K562 (cell line): ENCODE measurements around the gene TSPAN32. TPM values are rescaled to one million over a fixed set of nuclear protein-coding genes. Genes with fewer than 3 reads are reported as not detected.

Experiments
- ARID3B ChIP-seq: fragments of 250-450 bp; sonication (Bioruptor Pico); IDR thresholded peaks from 2 replicates; pipeline ENCODE4 v1.4.0; 2020; ENCODE audit warnings: borderline replicate concordance
- ASH1L ChIP-seq: fragments of 450-650 bp; IDR thresholded peaks from 2 replicates; pipeline ENCODE4 v1.6.1; 2018; ENCODE audit warnings: borderline replicate concordance, mild to moderate bottlenecking, low read depth; ENCODE audit not compliant: partially characterized antibody
- ATF7 ChIP-seq: fragments of 450-650 bp; IDR thresholded peaks from 2 replicates; pipeline ENCODE4 v1.7.1; 2014; ENCODE audit warnings: mild to moderate bottlenecking, moderate library complexity
- BCLAF1 ChIP-seq, 2 experiments: fragments of 450-650 bp in 1 of 2; IDR thresholded peaks; 2 replicates each; pipeline ENCODE4 v1.6.1; 2011 to 2017; ENCODE audit warnings: low read depth in 2 of 2, antibody characterized with exemption in 1 of 2, borderline replicate concordance in 1 of 2, low read length in 1 of 2, mild to moderate bottlenecking in 1 of 2, mixed read lengths in 1 of 2; ENCODE audit not compliant: control insufficient read depth in 1 of 2
- CBFA2T3 ChIP-seq: fragments of 450-650 bp; IDR thresholded peaks from 2 replicates; pipeline ENCODE4 v1.6.1; 2017
- CC2D1A ChIP-seq: fragments of 450-650 bp; IDR thresholded peaks from 2 replicates; pipeline ENCODE4 v1.6.1; 2017; ENCODE audit warnings: mild to moderate bottlenecking
- CREB5 ChIP-seq: fragments of 250-450 bp; sonication (Bioruptor Pico); IDR thresholded peaks from 2 replicates; pipeline ENCODE4 v1.5.0; 2020; ENCODE audit warnings: mild to moderate bottlenecking
- GATA2 ChIP-seq: sonication (generic); formaldehyde crosslinking; IDR thresholded peaks from 2 replicates; pipeline ENCODE4 v1.4.0; 2020; ENCODE audit warnings: mild to moderate bottlenecking, missing genetic modification reagents
- HEY1 ChIP-seq: fragments of 250-450 bp; sonication (Bioruptor Pico); IDR thresholded peaks from 2 replicates; pipeline ENCODE4 v1.5.0; 2020; ENCODE audit warnings: mild to moderate bottlenecking, moderate library complexity, borderline replicate concordance
- MAZ ChIP-seq, 2 experiments: fragments of 450-650 bp in 1 of 2; sonication (generic) in 1 of 2; formaldehyde crosslinking; IDR thresholded peaks in 1 of 2; conservative IDR thresholded peaks in 1 of 2; 2 replicates each; pipeline versions ENCODE4 v1.4.0 to v1.5.0; 2020; ENCODE audit warnings: mild to moderate bottlenecking in 1 of 2, missing genetic modification reagents in 1 of 2
- RNF219 ChIP-seq: fragments of 250-450 bp; sonication (Bioruptor Pico); IDR thresholded peaks from 2 replicates; pipeline ENCODE4 v1.5.0; 2022; ENCODE audit warnings: mild to moderate bottlenecking
- SMAD3 ChIP-seq: fragments of 450-650 bp; formaldehyde crosslinking; conservative IDR thresholded peaks from 2 replicates; pipeline ENCODE4 v1.4.0; 2020; ENCODE audit warnings: mild to moderate bottlenecking
- SMARCA5 ChIP-seq: fragments of 450-650 bp; IDR thresholded peaks from 2 replicates; pipeline ENCODE4 v1.6.1; 2016
- VEZF1 ChIP-seq: fragments of 200-800 bp; sonication (Bioruptor generic); IDR thresholded peaks from 2 replicates; pipeline ENCODE4 v1.6.1; 2017; ENCODE audit warnings: missing genetic modification characterization, missing compliant biosample characterization
- ZNF165 ChIP-seq: fragments of 250-450 bp; sonication (Bioruptor Pico); IDR thresholded peaks from 2 replicates; pipeline ENCODE4 v1.4.0; 2020; ENCODE audit warnings: borderline replicate concordance
- ZNF408 ChIP-seq: fragments of 250-450 bp; sonication (Bioruptor Pico); IDR thresholded peaks from 2 replicates; pipeline ENCODE4 v1.4.0; 2020; ENCODE audit warnings: low read depth, mild to moderate bottlenecking, moderate library complexity
- polyA plus RNA-seq, 8 experiments: library from polyadenylated mRNA; depleted of rRNA in 4 of 8; stranded (reverse) in 5 of 8; unstranded in 3 of 8; fragments of >200 nt; fragmentation: Nextera tagmentation in 2 of 8; fragmentation: Illumina TruSeq in 1 of 8; extraction: Ambion mirVana in 2 of 8; extraction: Trizol in 1 of 8; gene quantifications; 2 replicates each; pipeline versions ENCODE4 v1.2.1 to v1.2.3, GENCODE V29; 2011 to 2014; ENCODE audit warnings: inconsistent platforms in 1 of 8, missing spikeins in 1 of 8
- total RNA-seq, 7 experiments: library from RNA; depleted of rRNA in 6 of 7; stranded (reverse); fragments of >200 nt in 6 of 7; fragmentation: Illumina TruSeq in 2 of 7; extraction: Trizol in 2 of 7; gene quantifications; 2 replicates each; pipeline versions ENCODE4 v1.2.1 to v1.2.3, GENCODE V29; 2011 to 2021; ENCODE audit warnings: low replicate concordance in 1 of 7

The TSPAN32 gene
- total and polyA plus RNA-seq, 9 of the 15 experiments (the other 6 are each of a cell fraction or from before 2014, with no cell fraction given), result 0.21 to 7.3 (median 2.6) TPM

GRCh38 chr11:2303627-2304505 is 2.1 kb downstream of the TSPAN32 start (continued):
- TF ChIP-seq BCLAF1 (IDR thresholded peaks at IDR 0.05; ENCODE audit: borderline replicate concordance in 1 of 2, control insufficient read depth in 1 of 2, low read depth in 2 of 2, low read length in 1 of 2), result no peak
- TF ChIP-seq ZNF165 (CRISPR knock-in tag), result no peak
- TF ChIP-seq MAZ (CRISPR knock-in tag; conservative IDR thresholded peaks at IDR 0.05 in 1 of 2, IDR thresholded peaks at IDR 0.05 in 1 of 2), result peak; percentile 63 to 96; a peak in 3 of 4 replicates
- TF ChIP-seq GATA2 (CRISPR knock-in tag), result peak; percentile 99
- TF ChIP-seq VEZF1, result peak; percentile 99
- no peak for TF ChIP-seq ZNF408 (CRISPR knock-in tag)
- no peak for TF ChIP-seq ASH1L
- TF ChIP-seq SMAD3, result peak; percentile 92
- no peak for TF ChIP-seq RNF219 (CRISPR knock-in tag)
- peak; percentile 97; the same call in 1 of the 2 replicates for TF ChIP-seq CC2D1A
- TF ChIP-seq ARID3B (CRISPR knock-in tag), result no peak
- peak; percentile 100 for TF ChIP-seq CBFA2T3
- TF ChIP-seq CREB5, result no peak
- TF ChIP-seq ATF7, result peak; percentile 62; the same call in 1 of the 2 replicates
- TF ChIP-seq HEY1 (CRISPR knock-in tag), result no peak
- TF ChIP-seq SMARCA5, result no peak
